DMS153 treated with DMSO at 0.1 percent for 48 hours (cell line): Measurements from ENCODE around the gene HPCAL1.

ENCODE experiments used
- DNase-seq: peaks from one replicate; lab custom pipeline; 2025; ENCODE audit not compliant: unreplicated experiment; lab: John Stamatoyannopoulos, UW

Gene HPCAL1

DNA sequence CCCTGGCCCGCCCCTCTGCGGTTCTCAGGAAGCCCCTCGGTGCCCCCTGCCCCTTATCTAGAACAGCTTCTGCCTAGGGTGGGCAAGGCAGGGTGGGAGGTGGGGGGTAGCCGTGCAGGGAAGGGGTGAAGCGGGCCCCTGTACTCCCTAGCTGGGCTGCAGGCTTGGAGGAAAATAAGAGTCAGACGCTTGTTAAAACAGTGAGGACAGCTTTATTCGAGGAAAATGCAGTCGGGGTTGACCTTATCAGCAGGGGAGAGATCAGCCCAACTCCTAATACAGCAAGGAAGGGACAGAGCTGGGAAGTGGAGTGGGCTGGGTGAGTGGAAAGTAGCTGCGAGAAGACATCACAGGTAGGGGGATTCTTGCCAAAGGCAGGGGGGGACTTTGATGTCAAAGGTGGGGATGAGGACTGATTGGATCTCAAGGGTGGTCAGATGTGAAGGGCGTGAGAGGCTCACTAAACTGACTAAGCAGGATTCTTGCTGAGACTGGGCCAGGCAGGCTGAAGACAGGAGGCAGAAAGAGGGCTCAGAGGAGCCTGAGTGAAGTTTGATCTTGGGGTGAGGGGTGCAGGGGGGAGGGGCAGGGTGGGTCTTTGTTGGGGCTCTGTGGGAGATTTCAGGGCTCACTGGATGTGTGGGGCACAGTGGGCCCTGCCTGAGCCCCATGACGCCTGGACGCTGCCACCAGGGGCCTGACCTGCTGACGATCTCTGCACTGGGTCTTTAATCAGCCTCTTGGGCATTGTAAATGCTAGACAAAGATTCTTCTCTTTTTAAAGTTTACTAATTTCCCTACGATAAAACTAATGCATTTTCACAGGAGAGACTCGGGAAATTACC is 29.9 kb downstream of the HPCAL1 start:
- DNase-seq, result no peak

DNA sequence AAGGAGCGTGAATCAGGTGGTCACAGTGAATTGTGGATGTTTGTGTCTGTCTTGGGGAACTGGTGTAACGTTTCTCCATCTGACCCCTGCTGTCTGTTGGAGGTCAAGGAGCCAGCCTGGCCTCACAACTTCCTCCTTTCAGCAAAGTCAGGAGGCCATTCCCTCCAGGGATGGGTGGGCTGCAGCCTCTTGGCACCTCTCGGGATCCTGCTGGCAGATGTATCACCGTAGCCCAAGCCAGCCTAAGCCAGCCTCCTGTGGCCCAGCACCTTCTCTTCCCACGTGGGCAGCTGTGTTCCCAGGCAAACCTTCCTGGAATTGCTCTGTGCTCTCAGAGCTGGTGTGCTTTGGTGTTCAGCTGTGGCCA is 30.5 kb downstream of the HPCAL1 start:
- no peak for DNase-seq

DNA sequence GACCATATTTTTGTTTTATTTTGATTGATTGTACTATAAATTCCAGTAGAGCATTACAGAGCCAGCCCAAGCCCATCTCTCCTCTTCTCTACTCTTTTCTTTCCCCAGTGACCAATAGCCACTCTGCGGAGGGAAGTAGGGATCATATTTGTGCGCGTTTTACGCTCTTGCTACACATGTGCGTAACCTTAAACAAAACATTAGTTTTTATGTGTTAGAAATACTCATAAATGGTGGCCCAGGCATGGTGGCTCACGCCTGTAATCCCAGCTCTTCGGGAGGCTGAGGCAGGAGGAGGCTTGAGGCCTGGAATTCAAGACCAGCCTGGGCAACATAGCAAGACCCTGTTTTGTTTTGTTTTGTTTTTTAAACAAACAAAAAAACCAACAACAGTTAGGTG is 31.3 kb downstream of the HPCAL1 start:
- no peak for DNase-seq

DNA sequence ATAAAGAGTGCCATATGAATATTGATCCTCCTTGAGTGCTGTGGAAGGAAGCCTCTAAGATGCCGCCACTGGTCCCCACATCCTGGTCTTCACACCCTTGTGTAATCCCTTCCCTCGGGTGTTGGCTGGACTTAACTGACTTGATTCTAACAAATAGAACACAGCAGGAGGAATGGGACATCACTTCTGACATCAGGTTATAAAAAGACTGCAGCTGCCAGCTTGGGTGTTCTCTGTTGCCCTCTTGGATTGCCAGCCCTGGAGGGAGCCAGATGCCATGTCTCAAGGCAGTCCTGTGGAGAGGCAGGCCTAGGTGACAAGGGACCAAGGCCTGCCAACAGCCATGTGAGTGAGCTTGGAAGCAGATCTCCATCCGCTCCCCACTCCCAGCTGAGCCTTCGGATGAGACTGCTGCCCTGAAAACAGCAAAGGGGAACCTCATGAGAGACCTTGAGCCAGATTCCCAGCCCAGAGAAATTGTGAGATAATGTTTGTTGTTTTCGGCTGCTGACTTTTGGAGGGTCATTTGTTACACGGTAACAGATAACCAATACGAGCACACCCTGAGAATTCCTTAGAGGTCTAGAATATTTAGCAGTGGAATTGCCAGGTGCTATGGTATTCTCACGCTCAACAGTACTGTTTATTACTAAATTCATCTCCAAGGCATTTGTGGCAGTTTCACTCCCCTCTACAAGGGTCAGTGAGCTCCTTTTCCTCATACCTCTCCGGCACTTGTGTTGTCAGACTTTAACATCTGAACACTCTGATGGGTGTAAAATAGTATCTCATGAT is 32.5 kb downstream of the HPCAL1 start:
- DNase-seq, result no peak

DNA sequence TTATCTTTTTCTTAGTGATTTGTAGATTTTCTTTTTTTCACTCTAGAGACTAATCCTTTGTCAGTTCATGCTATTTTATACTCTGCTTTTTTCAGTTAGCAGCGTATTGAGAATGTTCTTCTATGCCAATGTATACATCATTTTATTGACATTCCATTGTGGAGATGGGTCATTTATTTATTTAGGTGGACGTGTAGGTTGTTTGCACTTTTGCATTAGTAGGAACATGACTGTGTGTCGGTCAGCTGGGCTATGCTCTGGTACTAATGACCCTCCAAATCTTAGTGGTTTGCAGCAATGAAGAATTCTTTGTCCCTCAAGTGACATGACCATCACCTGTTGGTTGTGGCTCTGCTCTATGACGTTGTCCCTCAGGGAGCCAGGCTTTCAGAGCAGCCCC is 33.6 kb downstream of the HPCAL1 start:
- DNase-seq, result no peak

DNA sequence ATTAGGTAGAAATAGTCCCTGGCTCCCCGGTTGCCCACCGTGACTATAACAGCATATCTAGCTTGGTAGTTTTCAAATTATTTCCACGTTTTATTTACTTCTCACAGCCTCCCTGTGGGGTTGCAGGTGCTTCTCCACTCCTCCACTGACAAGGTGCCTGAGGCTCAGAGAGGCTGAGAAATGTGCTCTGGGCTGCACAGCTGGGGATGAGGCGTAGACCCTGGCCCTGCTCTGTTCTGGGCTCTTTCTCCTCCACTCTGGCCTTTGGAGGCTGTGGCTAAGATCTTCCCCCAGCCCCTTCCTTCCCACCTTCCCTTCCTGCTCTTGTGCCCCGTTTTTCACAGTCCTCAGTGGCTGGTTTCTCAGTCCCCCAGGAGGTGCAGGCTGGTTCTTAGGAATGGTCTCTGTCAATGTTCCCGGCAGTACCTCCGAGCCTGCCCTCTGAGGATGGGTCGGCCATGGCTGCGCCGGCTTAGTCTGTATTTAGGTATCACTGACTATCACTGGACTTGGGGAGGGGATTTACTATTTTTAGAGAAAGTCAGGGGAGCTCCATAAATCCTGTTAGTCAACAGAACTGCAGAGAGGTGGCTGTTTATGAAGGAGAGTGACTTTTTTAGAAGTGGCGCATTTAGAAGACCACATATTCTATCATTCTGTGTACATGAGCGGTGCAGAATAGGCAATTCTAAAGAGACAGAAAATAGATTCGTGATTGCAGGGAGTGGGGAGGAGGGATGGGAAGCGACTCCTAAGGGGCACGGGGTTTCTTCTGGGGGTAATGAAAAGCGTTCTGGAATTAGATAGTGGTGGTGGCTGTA is 35.0 kb downstream of the HPCAL1 start:
- no peak for DNase-seq

DNA sequence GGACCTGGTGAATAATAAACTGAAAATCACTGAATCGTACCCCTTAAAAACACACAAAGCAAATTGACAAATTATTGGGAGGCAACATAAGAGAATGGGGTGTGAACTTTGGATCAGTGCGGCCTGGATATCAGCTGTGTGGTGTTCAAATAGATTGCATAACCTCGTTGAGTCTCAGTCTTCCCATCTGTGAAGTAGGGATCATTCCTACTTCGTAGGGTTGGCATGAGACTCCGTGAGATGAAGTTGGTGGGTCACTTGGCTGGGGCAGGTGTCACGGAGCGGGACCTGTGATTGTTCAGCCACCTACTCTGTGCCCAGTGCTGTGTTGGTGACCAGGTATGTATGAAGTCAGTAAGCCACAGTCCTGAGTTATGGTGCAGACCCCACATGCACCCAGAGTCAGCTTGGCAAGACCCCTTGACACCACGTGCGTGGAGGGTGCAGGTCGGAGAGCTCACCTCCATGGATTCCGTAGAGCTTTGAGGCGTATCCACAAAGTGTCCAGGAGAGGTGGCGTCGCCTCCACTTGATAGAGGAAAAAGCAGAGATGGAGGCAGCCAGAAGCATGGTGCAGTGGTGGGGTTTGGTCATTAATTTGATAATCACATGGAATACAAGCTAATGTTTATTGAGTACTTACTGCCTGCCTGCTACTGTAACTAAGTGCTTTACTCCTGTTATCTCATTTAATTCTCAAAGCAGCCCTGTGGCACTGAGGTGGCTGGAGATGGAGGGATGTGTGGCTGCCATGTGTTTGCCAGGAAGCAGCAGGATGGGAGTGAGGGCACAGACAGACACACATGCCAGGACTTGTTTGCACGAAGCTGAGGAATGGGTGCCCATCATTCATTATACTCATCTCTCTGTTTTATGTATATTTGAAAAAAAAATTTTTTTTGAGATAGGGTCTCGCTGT is 35.8 kb downstream of the HPCAL1 start:
- no peak for DNase-seq

DNA sequence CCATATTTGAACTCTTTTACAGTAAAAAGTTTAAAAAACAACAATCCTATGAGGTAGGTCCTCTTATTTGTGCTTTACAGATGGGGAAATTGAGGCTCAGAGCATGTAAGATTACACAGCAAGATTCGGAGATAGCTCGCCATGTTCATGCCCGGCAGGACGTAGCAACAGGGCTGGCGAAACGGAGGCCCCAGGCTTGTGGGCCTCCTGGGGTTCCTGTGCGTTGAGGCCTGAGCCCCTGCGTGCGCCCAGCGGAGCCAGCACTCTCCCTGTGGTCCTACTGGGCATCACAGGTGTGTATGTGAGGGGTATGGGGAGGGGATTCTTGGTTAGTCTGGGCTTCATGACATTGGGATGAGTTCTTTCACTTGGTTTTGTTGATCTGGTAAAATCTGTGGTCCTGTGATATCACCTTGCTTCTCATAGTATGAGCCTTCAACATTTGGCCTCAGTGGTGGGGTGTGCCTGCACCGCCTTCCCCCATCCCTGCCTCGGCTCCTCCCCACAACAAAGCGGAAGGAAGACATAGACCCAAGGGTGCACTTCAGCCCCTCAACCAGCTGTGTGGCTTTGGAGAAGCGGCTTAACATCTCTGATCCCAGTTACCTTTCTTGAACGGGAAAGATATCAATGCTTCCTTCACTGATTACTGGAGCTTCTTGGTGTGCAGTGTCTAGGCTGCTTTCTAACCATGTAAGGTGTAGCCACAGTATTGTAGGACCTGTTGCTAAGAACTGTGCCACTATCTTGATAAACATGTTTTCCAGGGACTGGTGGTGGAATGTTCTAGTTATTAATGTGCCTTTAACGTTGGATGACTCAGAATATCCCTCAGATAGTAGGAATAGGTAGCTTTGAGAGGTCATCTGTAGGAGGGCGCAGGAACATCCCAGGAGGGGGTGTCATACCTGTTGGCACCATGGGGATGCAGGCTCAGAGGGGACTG is 37.2 kb downstream of the HPCAL1 start:
- no peak for DNase-seq

DNA sequence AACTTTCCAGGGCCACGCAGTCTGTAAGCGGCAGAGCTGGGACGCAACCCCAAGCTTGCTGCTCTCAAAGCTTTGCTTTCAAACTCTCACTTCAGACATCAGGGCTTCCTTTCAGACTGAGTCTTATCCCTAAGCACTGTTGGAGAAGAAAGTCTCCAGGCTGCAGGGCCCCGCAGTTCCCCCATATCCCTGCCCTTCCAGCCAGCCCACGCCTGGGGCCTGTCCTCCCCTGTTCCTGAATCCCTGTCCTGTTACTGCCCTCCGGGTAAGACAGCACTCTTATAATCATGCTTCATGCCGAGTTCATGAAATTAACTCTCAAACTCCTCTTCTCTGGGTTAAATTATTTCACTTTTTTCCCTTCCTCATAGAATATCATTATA is 37.9 kb downstream of the HPCAL1 start:
- DNase-seq, result no peak

DNA sequence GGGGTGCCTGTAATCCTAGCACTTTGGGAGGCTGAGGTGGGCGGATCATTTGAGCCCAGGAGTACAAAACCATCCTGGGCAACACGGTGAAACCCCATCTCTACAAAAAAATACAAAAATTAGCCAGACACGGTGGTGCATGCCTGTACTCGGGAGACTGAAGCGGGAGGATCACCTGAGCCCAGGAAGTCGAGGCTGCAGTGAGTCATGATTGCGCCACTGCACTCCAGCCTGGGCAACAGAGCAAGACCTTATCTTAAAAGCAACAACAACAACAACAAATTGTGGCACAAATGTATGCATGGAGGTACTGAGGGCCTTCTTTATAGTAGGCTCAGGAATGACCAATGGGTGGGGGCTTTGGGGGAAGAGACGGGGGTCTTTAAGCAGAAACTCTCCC is 38.5 kb downstream of the HPCAL1 start:
- no peak for DNase-seq

DNA sequence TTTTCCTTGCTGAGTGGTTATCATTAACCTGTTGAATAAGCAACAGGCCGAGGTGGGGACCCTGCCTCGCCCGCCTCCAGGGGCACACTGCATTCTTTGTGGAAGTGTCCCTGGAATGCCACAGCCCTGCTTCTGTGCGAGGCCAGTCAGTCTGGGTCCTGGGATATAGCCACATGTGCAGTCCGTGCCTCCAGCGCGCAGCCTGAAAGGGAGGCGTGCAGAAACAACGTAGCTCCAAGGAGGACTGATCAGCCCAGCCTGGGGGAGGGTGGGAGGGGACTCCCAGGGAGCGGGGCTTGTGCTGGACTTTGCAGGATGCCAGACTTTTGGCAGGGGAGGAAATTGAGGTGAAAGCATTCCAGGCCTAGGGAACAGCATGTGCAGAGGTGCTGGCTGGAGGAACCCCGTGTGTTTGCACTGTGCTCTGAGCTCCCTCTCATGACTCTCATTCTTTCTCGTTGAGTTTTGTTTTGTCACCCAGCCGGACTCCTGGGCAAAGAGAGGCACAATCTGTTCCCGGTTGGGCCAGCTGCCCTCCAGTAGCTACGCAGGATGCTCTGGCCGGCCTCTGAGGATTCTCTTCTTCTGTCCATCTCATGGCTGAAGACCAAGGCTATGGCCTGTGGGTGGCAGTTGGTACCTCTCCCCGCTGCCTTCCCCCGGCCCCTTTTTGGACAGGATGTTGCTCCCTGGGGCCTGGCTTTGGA is 39.7 kb downstream of the HPCAL1 start:
- DNase-seq, result no peak

DNA sequence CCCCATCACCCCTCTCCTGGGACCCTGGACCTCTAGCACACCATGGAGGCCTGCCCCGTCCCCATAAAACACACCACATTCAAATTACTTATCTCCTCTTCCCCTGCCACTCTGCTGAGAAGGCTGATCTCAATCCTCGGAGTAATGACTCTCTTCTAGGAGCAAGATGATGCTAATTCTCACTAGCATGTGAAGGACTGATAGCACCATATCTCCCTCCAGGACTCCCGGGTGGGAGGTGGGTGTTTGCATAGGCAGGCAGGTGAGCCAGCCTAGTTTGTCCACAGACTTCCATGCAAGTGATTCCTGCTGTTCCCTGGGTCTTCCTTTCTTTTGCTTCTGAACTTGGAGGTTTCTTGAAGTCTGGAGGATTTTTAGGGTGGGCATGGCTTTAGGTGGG is 40.5 kb downstream of the HPCAL1 start:
- no peak for DNase-seq

DNA sequence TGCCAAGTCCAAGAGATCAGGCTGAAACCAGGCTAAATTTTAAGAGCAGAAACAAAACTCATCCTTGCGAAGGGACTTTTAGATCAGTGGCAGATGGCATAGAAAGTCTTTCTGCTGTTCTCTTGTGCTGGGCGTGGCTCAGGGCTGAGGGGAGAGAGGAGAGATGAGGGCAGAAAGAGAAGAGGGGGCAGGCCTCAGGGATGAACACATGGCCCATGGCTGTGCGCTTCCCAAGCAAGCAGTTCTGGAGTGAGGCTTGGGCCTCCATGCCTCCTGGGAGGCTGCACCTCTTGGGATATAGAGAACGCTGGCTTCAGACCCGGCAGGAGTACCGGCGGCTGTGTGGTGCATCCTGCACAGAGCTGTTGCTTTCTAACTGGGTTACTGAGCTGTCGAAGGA is 41.0 kb downstream of the HPCAL1 start:
- DNase-seq, result no peak

DNA sequence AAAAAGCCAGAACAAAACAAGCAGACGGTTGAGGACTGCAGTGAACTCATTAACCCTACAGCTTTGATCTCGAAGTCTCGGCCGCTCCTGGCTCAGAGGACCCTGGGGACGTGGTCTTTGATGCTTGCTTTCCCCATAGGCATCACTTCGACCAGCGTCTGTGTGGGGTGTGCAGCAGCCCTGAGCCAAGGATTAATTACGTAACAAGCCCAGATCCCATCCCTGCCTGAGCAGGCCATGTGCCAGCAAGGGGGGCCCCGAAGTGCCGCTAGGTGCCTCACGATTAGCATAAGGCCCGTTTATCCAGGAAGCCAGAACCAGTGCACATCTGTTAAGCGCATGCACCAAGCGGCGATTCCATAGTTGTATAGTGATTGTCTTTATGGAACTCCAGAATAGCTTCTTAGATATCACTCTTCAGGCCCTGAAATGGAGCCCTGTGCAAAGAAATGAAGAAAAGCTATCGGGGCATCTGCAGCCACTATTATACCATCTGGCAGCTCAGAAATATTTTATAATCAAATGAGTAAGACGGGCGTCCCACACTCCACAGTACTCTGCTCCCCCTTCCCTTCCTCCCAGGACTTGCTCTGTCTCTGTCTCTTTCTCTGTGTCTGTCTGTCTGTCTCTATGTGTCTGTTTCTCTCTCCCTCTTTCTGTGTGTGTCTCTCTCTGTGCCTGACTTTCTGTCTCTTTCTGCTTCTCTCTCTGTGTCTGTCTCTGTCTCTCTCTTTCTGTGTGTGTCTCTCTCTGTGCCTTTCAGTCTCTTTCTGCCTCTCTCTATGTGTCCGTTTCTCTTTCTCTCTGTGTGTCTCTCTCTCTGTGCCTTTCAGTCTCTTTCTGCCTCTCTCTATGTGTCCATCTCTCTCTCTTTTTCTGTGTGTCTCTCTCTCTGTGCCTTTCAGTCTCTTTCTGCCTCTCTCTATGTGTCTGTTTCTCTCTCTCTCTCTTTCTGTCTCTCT is 41.7 kb downstream of the HPCAL1 start:
- DNase-seq, result no peak

DNA sequence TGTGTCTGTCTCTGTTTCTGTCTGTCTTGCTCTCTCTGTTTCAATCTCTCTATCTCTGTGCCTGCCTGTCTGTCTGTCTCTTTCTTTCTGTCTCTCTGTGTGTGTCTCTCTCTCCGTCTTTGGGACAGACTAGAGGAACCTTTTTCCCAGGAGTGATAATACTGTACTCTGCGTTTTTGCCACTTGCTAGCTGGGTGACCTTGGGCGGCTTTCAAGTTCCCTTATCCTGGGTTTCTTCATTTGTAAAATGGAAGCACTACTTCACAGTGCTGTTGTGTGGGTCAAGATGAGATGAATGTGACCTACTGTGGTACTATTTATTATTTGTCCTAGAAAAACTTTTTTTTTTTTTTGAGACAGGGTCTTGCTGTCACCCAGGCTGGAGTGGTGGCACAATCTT is 42.4 kb downstream of the HPCAL1 start:
- DNase-seq, result no peak

DNA sequence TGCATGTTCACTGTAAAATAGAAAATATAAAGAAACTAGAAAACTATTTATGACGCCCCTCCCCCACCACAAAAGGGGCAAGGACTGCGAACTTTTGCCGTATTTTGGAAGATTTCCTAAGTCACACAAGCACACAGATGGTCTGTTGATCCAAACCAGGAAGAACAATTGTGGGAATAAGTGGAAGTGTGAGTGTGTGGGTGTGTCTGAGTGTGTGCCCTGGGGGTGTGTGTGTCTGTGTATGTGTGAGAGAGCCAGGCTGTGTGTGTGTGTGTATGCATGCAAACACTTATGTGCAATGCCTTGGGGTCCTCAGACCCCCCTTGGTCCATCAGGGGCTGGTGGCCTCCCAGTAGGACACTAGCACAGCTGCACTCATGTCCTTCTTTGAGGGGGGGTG is 43.1 kb downstream of the HPCAL1 start:
- no peak for DNase-seq

DNA sequence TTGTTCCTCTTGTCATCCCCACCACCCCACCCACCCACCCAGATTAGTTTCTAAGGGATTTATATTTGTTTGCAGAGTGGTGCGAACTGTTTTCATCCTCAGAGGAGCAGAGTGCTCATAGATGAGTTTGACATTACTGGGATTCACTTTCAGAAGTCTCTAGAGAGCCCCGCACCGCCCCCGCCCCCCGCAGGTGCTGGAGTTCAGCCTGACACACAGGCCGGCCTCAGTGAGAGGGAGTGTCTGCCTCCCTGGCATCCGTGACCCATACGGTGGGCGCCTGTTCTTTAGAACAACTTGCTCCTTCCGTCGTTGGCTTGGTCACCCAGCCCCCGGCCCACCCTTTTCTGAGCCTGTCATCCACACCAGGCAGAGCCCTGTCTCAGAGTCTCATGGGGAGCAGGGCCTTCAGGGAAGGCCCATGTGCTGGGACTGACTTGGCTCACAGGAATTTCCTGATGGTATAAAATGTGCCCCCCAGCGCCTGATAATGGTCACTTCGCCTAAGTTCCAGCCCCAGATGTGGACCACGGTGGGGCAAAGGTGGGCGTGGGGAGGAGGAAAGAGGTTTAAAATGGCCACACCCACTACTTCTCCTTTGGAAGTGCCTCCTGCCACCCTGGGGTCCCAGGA is 44.3 kb downstream of the HPCAL1 start:
- no peak for DNase-seq
